Medulla oblongata (tissue), 1 donor: ENCODE data around the gene CLRN2.
A peak's percentile ranks its signal among the peaks of the same experiment; 100 is the strongest.

Experiments used
- DNase-seq: peaks from one replicate; pipeline ENCODE4 v3.0.0-alpha.2; 2015; ENCODE audit errors: extremely low spot score

The CLRN2 gene

DNA sequence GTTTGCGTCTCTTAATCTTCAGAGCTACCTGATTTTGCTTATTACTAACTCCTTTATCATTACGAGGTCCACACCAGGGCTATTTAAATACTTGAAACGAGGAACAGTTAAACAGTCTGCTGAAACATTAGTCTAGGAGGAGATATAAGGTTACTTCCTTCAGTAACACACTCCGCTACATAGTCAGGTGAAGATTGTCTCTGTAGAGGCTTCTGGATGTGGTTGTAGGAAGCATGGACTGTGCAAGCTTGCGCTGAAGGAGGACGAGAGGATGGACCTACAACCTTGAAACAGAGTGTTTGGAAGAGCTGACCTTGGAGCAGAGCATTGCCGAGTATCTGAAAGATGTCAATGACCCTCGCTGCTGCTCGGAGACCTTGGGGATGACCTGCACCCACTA is at the start of gene CLRN2:
TSS of gene CLRN2 (plus strand) at position 301 of the 400 bp plus-strand sequence. CDS start 102 bp downstream, outside the sequence.
- no peak for DNase-seq

DNA sequence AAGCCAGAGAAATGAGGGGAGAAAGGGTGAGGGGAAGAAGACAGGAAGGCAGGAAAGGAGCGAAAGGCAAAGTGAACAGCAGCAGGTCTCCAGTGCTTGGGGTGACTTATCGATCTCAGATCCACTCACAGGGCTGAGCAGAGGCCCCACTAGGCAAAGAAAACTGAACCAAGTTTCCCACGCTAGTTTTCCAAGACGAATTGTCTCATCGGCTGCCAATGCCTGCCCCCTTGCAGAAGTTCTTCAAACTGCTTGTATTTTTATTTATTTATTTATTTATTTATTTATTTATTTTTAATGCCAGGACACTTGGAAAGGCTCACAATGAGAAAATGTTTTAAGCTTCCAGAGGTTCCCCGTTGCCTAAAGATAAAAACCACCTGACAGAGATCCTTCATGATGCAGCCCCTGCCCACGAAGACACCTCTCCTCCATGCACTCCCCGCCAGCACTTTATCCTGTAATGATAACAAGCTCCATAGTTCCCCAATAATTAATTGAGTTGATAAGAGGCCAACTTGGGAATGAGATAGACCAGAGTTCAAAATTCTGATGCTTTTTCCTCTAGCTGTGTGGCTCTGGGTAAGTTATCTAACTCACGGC is 46.2 kb upstream of the CLRN2 start:
- peak; percentile 68 for DNase-seq

- peak; percentile 35 for DNase-seq
Measured at GRCh38 chr4:17469931-17470674, 44.9 kb upstream of the CLRN2 start.

DNA sequence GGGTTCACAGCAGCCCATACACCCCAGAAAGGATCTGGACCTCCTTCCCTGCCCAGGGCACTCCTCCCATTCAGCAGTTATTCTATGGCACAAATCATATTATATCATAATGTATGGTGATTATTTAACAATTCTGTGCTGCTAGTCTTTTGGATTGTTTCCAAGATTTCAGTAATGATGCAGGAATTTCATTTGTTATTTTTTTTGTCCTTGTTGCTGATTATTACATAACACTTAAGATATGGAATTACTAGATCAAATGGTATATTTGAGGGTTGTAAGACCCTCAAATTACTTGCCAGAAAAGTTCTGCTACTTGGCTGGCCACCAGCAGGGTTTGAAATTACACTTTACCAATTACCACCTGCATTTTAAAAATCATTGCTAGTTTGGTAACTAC is 39.5 kb upstream of the CLRN2 start:
- DNase-seq, result no peak

GRCh38 chr4:17476853-17477252 is 38.1 kb upstream of the CLRN2 start:
- no peak for DNase-seq

DNA sequence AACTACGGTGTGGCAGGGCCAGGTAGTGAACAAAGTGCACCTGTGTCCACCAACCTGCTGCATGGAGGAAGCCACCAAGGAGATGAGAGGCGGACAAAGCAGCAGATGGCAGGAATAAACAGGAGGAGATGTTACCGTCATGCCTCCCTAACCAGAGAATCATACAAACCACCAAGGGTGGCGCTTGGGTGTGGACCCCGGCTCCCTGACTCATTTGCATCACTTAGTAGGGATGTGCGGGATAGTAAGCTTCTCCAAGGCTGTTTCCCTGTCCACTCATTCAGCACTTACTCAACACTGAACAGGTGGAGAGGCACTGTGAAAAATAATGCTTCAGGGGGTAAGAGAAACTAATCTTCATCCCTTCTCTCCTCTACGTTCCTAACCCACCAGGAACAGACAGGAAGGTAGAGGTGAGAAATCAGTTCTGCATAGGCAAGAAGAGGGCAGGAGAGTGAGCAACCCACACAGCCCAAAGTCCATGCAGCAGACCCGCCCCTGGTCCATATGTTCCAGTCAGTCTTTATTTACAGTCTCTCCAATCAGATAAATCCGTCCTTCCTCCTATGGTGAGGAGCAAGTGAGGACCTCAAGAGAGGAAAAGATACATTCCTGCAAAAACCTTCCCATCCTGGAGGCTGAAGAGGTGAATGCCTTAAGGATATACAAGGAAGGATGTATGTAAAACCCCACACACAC is 37.0 kb upstream of the CLRN2 start:
- DNase-seq, result no peak

DNA sequence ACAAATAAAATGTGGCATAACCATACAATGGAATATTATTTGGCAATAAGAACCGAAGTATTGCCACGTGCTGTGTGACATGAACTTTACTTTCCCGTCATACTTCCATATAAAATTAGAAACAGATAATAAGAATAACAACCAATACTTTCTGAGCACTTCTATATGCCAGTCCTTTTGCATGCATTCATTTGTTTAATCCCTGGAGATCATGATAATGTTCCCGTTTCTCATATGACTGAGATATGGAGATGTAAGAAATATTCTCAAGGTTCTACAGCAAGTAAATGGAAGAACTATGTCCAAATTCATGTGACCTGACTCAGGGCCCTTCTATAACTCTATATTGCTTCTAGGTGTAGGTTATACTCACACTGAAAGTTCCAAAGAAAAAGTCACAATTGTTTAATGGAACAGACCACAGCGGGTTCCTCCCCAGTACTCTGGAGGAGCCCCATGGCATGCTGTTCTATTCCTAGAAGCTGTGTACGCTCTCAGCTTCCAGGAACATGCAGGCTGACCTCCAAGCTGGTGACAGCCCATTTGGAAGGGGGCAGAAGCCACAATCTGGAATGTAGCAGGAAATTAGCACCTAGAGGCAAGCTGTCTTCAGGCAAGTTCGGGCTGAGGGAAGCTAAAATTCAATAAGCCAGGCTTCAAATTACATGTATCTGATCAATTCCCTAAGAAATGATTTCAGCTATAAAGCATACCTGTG is 34.6 kb upstream of the CLRN2 start:
- no peak for DNase-seq

DNA sequence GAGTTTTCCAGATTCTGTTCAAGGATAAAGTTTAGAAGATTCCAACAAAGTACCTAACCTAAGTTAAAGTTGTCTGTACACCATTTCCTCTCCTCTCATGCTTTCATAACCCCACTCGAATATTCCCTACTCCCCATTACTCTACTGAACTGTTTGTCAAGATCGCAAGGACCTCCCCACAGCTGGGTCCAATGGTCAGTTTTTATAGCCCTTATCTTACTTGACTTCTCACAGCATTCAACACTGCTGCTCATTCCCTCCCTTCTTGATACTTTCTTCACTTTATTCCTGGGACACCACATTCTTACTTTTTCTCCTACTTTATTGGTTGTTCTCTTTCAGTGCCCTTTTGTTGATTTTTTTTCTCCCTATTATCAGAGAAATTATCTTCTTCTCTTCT is 34.0 kb upstream of the CLRN2 start:
- DNase-seq, result no peak

DNA sequence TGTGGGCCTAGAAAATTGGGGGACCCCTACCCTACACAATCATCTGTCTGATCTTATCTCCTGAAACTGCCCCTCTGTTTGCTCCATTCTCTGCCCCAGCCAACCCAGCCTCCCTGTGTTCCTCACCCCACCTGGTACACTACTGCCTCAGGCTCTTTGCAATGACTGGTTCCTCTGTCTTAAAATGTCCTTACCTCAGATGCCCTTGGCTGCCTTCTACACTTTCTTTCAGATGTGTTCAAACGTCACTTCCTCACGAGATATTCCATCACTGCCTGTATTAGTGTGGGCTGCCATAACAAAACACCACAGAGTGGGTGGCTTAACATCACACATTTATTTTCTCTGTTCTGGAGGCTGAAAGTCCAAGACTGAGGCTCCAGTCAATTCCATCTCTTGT is 32.2 kb upstream of the CLRN2 start:
- DNase-seq, result no peak

DNA sequence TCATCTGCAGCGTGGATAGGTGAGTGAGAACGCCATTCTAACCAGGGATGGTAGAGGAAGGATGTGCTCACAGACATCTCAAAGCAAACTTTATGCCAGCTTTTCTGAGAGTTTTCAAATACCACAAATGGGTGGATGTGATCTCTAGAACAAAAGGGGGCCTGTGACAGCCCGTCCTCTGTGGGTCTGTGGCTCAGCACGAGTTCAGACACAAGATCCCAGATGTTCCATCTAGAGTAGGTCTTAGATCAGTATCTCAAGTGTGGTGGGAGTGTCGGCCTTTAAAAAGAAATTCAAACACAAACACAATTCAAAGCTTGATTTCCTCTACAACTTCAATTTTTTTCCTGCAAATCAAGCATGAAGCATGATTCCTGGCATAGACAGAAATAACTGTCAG is 25.8 kb upstream of the CLRN2 start:
- DNase-seq, result no peak

DNA sequence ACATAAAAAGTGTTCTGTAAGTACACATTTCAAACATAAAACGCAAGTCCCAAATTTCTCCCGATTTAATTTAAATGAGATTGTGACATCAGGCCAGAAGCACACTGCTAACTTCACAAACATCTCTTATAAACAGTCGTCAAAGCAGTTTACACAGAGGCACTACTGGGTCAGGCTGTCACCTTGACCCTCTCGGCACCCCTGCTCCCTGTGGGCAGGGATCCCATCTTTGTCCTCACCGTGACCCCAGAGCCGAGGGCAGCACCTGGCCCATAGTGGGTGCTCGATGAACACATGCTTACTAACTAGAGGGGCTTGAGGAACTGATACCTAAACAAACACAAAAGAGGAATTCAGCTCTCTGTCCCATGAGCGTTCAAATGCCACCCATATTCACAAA is 25.2 kb upstream of the CLRN2 start:
- no peak for DNase-seq

DNA sequence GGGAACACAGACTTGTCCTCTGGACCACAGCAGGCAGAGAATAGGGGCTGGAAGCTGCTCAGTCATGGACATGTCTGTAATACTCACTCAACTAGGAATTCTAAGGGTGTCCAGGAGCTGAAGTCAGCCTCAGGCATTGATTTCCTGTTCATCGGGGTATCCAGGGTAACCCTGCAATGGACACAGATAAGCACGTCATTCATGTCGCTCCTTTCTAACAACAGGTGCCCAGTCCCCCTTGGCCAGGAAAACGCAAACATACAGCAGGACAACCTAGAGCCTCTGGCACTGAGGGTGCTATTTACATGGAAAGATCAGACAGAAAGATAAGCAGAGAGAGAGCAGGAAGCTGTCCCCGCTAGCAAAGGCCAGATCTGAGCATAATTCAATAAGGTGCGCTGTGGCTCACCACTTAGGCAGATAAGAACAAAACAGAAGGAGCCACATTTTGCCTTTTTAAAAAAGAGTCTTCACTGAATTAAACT is 24.3 kb upstream of the CLRN2 start:
- no peak for DNase-seq

DNA sequence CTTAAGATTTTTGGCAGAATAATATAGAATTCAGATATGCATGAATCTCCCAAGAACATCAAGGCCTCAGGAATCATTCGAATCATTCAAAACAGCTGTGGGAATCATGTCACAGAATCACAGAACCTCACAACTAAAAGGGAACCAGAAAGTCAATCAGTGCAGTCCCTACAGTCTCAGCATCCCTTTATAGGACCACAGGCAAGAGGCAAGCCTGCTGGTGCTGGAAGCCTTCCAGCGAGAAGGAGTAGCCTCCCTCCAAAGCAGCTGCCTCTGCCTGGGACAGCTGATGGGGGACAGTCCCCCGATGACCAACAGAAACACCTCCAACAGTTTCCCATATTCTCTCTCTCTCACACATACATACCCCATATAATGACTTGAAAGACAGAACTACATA is 23.8 kb upstream of the CLRN2 start:
- DNase-seq, result no peak

DNA sequence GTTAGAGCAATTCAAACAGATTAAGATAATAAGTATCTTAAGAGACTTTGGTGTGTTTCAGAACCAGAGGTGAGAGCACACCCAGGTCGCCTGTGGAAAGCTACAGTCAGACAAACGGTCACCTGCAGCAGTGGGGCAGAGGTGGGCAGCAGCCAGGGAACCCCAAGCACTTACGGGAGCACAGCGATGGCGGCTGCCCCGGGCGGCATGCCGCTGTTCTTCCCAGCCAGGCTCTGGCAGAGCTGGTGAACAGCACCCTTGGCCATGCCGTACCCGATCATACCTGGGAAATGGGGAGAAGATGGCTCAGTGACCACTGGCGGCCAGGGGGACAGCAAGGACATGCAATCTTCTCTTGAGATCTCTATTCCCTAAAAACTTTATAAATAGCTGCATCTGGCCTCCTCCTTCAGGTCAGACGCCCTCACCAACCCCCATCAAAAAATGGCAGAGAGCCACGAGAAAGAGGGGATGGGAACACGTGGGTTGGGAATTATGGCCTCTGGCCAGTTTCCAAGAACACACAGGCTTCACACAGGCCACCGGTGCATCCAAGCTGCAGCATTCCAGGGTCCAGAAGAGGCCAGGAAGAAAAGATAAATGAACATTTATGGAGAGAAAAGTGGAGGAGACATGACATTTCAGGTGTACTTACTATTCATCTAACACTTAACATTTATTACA is 22.8 kb upstream of the CLRN2 start:
- DNase-seq, result no peak

DNA sequence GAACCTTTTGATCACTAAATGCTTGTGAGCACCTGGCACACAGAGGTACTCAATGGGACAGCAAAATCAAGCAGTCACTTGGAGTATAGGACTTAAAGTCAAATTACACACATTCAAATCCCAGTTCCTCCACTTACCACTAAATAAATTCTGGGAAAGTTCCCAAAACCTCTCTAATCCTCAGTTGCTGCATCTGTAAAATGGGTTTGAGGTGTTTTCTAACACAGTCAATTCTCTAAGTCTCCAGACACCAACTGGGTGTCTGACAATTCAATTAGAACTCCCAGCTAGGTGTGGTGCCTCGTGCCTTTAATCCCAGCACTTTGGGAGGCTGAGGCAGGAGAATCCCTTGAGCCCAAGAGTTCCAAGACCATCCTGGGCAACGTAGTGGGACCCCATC is 22.1 kb upstream of the CLRN2 start:
- no peak for DNase-seq

- no peak for DNase-seq
Measured at GRCh38 chr4:17493619-17494018, 21.3 kb upstream of the CLRN2 start.

DNA sequence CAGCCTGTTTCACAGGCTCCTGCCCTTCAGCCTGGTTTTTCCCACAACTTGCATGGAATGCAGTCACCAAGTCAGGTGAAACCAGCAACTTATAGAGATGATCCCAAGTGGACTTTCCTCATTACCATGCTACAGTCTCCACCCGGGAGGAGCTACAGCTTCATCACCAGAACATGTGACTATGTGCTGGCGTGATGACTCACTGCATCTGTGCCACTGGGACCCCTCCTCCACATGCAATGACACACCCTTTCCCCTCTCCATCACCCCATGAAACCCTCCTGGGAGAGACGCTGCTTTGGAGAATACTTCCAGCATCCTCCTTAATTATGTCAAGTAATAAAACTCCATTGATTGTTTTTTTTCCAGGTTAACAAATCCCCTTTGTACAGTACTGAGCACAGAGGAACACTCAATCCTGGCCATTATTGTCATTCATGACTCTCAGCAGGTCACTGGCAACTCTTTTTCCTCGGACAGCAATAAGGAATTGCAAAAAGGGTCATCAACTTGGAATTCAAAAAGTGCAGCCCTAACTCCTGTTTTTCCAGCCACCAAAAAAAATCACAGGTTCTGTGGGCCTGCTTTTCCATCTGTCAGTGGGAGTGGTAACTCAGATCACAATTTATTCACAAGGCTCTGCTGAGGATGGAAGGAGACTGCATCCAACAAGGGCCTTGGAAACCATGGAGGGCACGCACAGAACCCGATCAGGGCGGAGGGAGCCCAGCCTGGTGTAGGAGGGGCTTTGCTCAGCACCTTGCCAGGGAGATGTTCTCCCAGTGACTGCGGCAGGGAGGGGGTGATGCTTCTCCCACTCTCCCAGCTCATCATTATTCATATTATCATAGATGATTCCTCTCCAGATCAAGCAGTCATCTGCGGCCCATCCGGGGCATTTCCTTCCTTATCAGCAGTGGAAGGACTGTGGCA is 20.4 kb upstream of the CLRN2 start:
- DNase-seq, result peak; percentile 54

- DNase-seq, result no peak
Measured at GRCh38 chr4:17497890-17498523, 17.0 kb upstream of the CLRN2 start.

GRCh38 chr4:17500574-17500973 is 14.4 kb upstream of the CLRN2 start:
- no peak for DNase-seq

DNA sequence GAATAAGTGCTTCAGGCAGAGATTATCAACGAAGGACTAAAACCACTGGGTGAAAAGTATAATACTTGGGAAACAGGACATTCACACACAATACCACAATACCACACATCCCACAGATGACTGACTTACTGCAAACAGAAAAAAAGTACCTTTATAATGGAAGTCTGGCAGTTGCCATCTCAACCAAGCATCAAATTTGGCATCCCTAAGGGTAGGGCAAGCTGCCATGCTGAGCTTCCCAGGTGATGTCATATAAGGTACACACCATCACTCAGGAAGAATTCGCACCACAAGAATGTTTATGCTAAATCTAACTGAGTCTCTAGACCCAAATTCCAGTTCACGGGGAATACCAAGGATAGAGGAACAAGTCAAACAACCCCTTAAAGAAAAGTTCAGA is 12.2 kb upstream of the CLRN2 start:
- DNase-seq, result no peak
